PC-3 (cell line): ENCODE results near the gene CROCC2. TPM values are rescaled to one million over a fixed set of nuclear protein-coding genes. Genes with fewer than 3 reads are reported as not detected.

ENCODE experiments used
- ATAC-seq: fragments of 200-7000 bp; cut with Tn5 transposase; 2 replicates; pipeline ENCODE4 v1.9.1; 2020; ENCODE audit warnings: mild to moderate bottlenecking, moderate library complexity
- BruUV-seq: library from RNA; stranded (reverse); fragments of 400-500 nt; replicated peaks from 2 replicates; lab custom pipeline; 2021; lab: Mats Ljungman, UMichigan
- CTCF ChIA-PET: fragments of 300-600 bp; sonication (Branson Sonifier 250); formaldehyde crosslinking; loops from one replicate; lab custom pipeline; 2022; ENCODE audit warnings: antibody characterized with exemption; lab: Charles Lee
- POLR2A ChIA-PET: fragments of 300-600 bp; sonication (Branson Sonifier 250); formaldehyde crosslinking; loops from one replicate; lab custom pipeline; 2022; ENCODE audit warnings: antibody characterized with exemption; ENCODE audit not compliant: unreplicated experiment; lab: Charles Lee
- DNase-seq: peaks from one replicate; pipeline ENCODE4 v3.0.0-alpha.2; 2015
- H2AFZ ChIP-seq: fragments of 300-600 bp; sonication (generic); 2 replicates; pipeline ENCODE4 v1.6.0; 2016; ENCODE audit warnings: antibody characterized with exemption, low read length
- H3F3A ChIP-seq: fragments of 300-600 bp; sonication (generic); one replicate; pipeline ENCODE4 v1.6.0; 2017; ENCODE audit warnings: antibody characterized with exemption, low read length, control low read depth, mild to moderate bottlenecking; ENCODE audit not compliant: unreplicated experiment
- H3K27ac ChIP-seq: fragments of 300-600 bp; sonication (generic); 2 replicates; pipeline ENCODE4 v1.5.1; 2016; ENCODE audit warnings: mild to moderate bottlenecking, low read length
- H3K27me3 ChIP-seq: fragments of 300-600 bp; sonication (generic); 2 replicates; pipeline ENCODE4 v1.6.1; 2016; ENCODE audit warnings: low read length, mixed read lengths
- H3K36me3 ChIP-seq: fragments of 300-600 bp; sonication (generic); 2 replicates; pipeline ENCODE4 v1.6.1; 2016; ENCODE audit warnings: low read depth, mixed run types, low read length, mixed read lengths
- H3K4me1 ChIP-seq: fragments of 300-600 bp; sonication (generic); 2 replicates; pipeline ENCODE4 v1.5.1; 2016; ENCODE audit warnings: low read length; ENCODE audit not compliant: insufficient read depth
- H3K4me2 ChIP-seq: fragments of 300-600 bp; sonication (generic); 2 replicates; pipeline ENCODE4 v1.6.0; 2016; ENCODE audit warnings: low read length
- H3K4me3 ChIP-seq: fragments of 300-600 bp; sonication (generic); 2 replicates; pipeline ENCODE4 v1.5.1; 2016; ENCODE audit warnings: mild to moderate bottlenecking, low read length, mixed read lengths
- H3K79me2 ChIP-seq: fragments of 300-600 bp; sonication (generic); 2 replicates; pipeline ENCODE4 v1.6.1; 2017; ENCODE audit warnings: low read length, mixed read lengths
- H3K9ac ChIP-seq: fragments of 300-600 bp; sonication (generic); 2 replicates; pipeline ENCODE4 v1.6.0; 2016; ENCODE audit warnings: mild to moderate bottlenecking, low read length
- H3K9me2 ChIP-seq: fragments of 300-600 bp; sonication (generic); replicated peaks from 2 replicates; pipeline ENCODE4 v1.6.1; 2016; ENCODE audit warnings: mixed run types, low read length, mixed read lengths
- H3K9me3 ChIP-seq: fragments of 300-600 bp; sonication (generic); 2 replicates; pipeline ENCODE4 v1.6.1; 2016; ENCODE audit warnings: low read length, mixed read lengths
- H4K20me1 ChIP-seq: fragments of 300-600 bp; sonication (generic); 2 replicates; pipeline ENCODE4 v1.6.1; 2016; ENCODE audit warnings: low read length, mixed read lengths
- EZH2 ChIP-seq: fragments of 300-600 bp; sonication (generic); IDR thresholded peaks from one replicate; pipeline ENCODE4 v1.6.1; 2017; ENCODE audit warnings: antibody characterized with exemption, mild to moderate bottlenecking, low read length; ENCODE audit not compliant: unreplicated experiment
- EZH2phosphoT487 ChIP-seq: fragments of 300-600 bp; sonication (generic); IDR thresholded peaks from 2 replicates; pipeline ENCODE4 v1.6.1; 2018; ENCODE audit warnings: mild to moderate bottlenecking, antibody characterized with exemption, low read length, borderline replicate concordance
- intact Hi-C: fragments of 100-400 bp; cut with micrococcal nuclease; formaldehyde crosslinking; loops from 2 replicates; pipeline ENCODE4 v1.9.0; 2023
- total RNA-seq: library from RNA; depleted of rRNA; stranded (reverse); fragments of >200 nt; gene quantifications from 2 replicates; pipeline ENCODE4 v1.2.3, GENCODE V29; 2014
- TF ChIP-seq, protein P1 (sequence below): fragments of 300-600 bp; sonication (generic); conservative IDR thresholded peaks from 2 replicates; pipeline ENCODE4 v1.5.1; 2017; ENCODE audit warnings: antibody characterized with exemption, low read depth, mild to moderate bottlenecking, low read length

CROCC2 gene
- total RNA-seq, 1 experiment from 2014 or later = not detected

DNA sequence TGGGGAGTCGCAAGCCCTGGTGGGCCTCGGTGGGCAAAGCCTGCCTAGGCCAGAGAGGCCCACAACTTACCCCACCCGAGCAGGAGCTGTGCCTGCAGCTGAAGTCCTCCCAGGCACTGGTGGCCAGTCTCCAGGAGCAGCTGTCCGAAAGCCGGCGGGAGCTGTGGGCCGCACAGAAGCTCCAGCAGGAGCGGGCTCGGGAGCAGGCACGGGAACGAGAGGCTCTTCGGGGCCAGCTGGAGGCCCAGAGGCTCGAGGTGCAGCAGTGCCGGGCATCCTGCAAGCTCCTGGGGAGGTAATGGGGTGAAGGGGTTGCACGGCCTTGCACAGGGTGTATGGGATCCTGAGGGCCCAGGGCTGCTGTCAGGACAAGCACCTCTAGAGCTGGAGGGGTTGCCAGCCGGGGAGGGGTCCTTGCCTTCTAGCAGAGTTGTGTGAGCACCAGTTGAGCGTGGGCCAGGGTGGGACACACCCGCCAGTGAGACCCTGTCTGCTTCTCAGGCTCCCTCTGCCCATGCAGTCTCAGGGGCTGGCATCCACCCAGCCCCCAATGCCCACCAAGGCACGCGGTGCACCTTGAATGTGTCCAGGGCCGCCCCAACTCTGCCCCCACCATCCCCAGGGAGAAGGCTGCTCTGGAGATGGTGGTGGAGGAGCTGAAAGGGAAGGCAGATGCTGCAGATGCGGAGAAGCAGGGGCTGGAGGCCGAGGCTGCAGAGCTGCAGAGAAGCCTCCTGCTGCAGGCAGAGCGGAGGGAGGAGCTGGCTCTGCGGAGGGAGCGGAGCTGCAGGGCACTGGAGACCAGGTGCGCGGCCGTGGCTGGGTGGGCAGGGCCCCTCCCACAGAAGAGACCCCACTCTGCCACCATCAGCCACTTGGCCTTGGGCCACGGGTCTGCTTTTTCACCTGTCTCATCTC is 27.2 kb downstream of the CROCC2 start:
- Histone ChIP-seq H3K4me3 (no peak overlapping the region), H3K79me2 (no peaks in the 10 kb centered on the region), H3F3A (no peaks in the 10 kb centered on the region), H3K4me1 (no peaks in the 10 kb centered on the region), H2AFZ (no peak overlapping the region), H3K4me2 (no peak overlapping the region), H3K27ac (no peak overlapping the region), H3K27me3 (peaks cover 17% of the 10 kb centered on the region), H3K9me3 (peaks cover 4% of the 10 kb centered on the region), H3K36me3 (no peaks in the 10 kb centered on the region), H3K9me2 (no peaks in the 10 kb centered on the region), H4K20me1 (no peaks in the 10 kb centered on the region), H3K9ac (no peak overlapping the region)
- TF ChIP-seq, protein P1, sequence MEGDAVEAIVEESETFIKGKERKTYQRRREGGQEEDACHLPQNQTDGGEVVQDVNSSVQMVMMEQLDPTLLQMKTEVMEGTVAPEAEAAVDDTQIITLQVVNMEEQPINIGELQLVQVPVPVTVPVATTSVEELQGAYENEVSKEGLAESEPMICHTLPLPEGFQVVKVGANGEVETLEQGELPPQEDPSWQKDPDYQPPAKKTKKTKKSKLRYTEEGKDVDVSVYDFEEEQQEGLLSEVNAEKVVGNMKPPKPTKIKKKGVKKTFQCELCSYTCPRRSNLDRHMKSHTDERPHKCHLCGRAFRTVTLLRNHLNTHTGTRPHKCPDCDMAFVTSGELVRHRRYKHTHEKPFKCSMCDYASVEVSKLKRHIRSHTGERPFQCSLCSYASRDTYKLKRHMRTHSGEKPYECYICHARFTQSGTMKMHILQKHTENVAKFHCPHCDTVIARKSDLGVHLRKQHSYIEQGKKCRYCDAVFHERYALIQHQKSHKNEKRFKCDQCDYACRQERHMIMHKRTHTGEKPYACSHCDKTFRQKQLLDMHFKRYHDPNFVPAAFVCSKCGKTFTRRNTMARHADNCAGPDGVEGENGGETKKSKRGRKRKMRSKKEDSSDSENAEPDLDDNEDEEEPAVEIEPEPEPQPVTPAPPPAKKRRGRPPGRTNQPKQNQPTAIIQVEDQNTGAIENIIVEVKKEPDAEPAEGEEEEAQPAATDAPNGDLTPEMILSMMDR = no peak
- no peak for TF ChIP-seq EZH2
- no peak for TF ChIP-seq EZH2phosphoT487
- BruUV-seq = no TSS peak
- intact Hi-C loops = no loop called here
- ATAC-seq (no peak), DNase-seq (no peak)
- ChIA-PET POLR2A (no interaction called here), CTCF (no interaction called here)

DNA sequence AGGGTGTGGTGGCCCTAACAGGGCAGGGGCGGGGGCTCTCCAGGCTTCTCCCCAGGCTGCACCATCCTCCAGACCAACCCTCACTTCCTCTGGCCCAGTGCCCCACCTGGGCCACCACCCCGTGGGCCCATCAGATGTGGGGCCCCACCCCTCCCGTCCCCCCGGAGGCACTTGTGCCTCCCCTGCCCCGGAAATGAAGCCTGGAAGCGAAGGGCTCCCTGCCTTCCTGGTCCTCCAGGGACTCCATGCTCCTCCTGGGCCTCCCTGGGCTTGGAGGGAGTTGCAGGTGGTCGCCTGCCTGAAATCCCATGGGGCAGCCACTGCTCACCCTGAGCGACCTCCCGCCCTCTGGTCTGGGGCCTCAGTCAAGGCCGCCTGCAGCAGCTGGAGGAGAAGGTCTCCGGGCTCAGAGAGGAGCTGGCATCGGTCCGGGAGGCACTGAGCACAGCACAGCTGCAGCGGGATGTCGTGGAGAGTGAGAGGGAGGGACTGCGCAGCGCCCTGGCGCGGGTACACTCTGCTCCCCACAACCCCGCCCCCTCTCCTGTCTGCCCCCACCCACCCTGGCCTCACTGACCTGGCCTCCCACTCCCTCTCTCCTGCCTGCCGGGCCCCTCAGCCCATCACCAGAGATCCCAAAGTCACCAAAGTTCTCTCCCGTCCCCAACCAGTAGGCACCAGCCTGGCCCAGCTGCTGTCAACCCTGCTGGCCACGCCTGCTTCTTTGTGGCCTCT is 28.0 kb downstream of the CROCC2 start:
- peaks cover 12% of the 10 kb centered on the region for H3K9me3 ChIP-seq
- no peak for ATAC-seq
- no TSS peak for BruUV-seq
- intact Hi-C loops = no loop called here
- no peak overlapping the region for H3K9ac ChIP-seq
- no peaks in the 10 kb centered on the region for H3F3A ChIP-seq
- no peak overlapping the region for H3K4me3 ChIP-seq
- DNase-seq = no peak
- H3K4me2 ChIP-seq = no peak overlapping the region
- CTCF ChIA-PET = no interaction called here
- H3K79me2 ChIP-seq = no peaks in the 10 kb centered on the region
- no peak overlapping the region for H2AFZ ChIP-seq
- TF ChIP-seq EZH2 (no peak), EZH2phosphoT487 (no peak)
- TF ChIP-seq, protein P1 = no peak
- H3K9me2 ChIP-seq = no peaks in the 10 kb centered on the region
- POLR2A ChIA-PET = no interaction called here
- H3K27me3 ChIP-seq = peaks cover 20% of the 10 kb centered on the region
- H3K27ac ChIP-seq = no peak overlapping the region
- no peaks in the 10 kb centered on the region for H3K36me3 ChIP-seq
- no peaks in the 10 kb centered on the region for H3K4me1 ChIP-seq
- H4K20me1 ChIP-seq = no peaks in the 10 kb centered on the region
